Endothelial cell of umbilical vein (primary cell): ENCODE data around the gene AUTS2.

Source experiments
- CTCF ChIP-seq, 2 donors: IDR thresholded peaks; 1 replicate in 1 of 2; 2 replicates in 1 of 2; pipeline ENCODE4 v1.5.1; 2011; ENCODE audit warnings: low read length in 2 of 2, mild to moderate bottlenecking in 2 of 2, moderate library complexity in 2 of 2, control low read depth in 1 of 2, inconsistent platforms in 1 of 2, low read depth in 1 of 2; ENCODE audit not compliant: insufficient read depth in 1 of 2; ENCODE audit errors: extremely low read depth in 1 of 2
- EZH2 ChIP-seq: IDR thresholded peaks from 2 replicates; pipeline ENCODE4 v1.6.1; 2012; ENCODE audit warnings: borderline replicate concordance, low read depth, mild to moderate bottlenecking, moderate library complexity, low read length, inconsistent platforms; ENCODE audit not compliant: severe bottlenecking
- FOS ChIP-seq: IDR thresholded peaks from 2 replicates; pipeline ENCODE4 v1.6.1; 2011; ENCODE audit warnings: mild to moderate bottlenecking, low read length, moderate library complexity, borderline replicate concordance; ENCODE audit not compliant: insufficient read depth
- MAX ChIP-seq: IDR thresholded peaks from 2 replicates; pipeline ENCODE4 v1.6.1; 2011; ENCODE audit not compliant: insufficient read depth, insufficient read length
- MYC ChIP-seq: IDR thresholded peaks from one replicate; pipeline ENCODE4 v1.6.1; 2011; ENCODE audit warnings: mild to moderate bottlenecking, low read depth, low read length
- POLR2A ChIP-seq: IDR thresholded peaks from 2 replicates; pipeline ENCODE4 v1.6.1; 2012; ENCODE audit warnings: low read depth, mild to moderate bottlenecking, control low read depth, low read length
- POLR2AphosphoS5 ChIP-seq: IDR thresholded peaks from 2 replicates; pipeline ENCODE4 v1.6.1; 2012; ENCODE audit warnings: low read depth, mild to moderate bottlenecking, control low read depth, low read length, moderate library complexity; ENCODE audit not compliant: insufficient read depth

- TF ChIP-seq POLR2A (no peak), POLR2AphosphoS5 (no peak), EZH2 (no peak), FOS (no peak), MAX (no peak), CTCF (IDR thresholded peaks at IDR 0.05; ENCODE audit: extremely low read depth in 1 of 2, insufficient read depth in 1 of 2, low read depth in 1 of 2, low read length in 2 of 2) (no peak), MYC (no peak)
Observed at GRCh38 chr7:69747144-69747543, 148.9 kb downstream of the AUTS2 start.
